HG03159 (cell line): ENCODE results near the gene SLPI.
A peak's percentile ranks its signal among the peaks of the same experiment; 100 is the strongest.

Experiments used
- ATAC-seq: cut with Tn5 transposase; IDR thresholded peaks from one replicate; pipeline ENCODE4 v1.9.1; 2021; ENCODE audit warnings: mild to moderate bottlenecking, moderate library complexity; ENCODE audit not compliant: unreplicated experiment

Gene SLPI

GRCh38 chr20:45254383-45255262 lies at the start of gene SLPI:
TSS of gene SLPI (minus strand) at chr20:45254564. CDS start at chr20:45254543, 21 bp downstream.
- no peak for ATAC-seq

DNA sequence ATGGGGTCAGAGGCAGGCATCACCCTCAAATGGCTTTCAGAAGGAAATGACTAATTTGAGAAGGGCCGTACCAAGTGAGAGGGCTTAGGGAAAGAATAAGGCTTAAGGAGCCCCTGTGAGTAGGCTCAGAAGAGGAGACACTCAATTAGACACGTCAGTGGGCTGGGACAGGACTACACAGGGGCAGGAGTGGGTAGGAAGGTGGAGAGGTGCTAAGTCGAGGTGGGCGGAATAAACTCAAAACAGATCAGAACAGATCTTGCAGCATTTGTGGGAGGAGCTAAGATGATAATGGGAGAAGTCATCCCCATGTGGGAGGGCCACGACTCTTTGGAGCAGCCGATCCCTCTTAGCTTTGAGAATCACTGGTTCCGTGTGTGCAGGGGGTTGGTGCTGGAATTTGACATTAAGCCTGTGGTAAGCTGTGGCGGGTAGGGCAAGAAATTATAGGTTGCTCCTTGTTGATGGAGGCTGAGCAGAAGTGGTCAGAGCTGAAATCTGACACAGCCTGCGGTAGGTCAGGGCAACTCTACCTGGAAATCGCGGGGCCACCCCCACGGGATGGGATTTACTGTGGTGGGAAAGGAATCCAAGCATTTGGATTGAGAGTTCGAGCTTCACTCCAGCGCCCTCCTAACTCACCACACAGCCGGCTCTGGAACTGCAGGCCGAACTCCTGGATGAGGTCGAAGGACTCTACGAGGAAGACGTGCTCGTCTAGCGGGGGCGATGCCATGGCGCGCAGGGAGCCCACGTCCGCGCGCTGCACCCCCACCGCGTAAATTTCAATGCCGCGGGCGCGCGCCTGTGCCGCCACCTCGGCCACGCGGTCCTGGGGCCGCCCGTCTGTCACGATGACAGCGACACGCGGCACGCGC lies 49.5 kb upstream of the SLPI start:
- ATAC-seq: no peak

DNA sequence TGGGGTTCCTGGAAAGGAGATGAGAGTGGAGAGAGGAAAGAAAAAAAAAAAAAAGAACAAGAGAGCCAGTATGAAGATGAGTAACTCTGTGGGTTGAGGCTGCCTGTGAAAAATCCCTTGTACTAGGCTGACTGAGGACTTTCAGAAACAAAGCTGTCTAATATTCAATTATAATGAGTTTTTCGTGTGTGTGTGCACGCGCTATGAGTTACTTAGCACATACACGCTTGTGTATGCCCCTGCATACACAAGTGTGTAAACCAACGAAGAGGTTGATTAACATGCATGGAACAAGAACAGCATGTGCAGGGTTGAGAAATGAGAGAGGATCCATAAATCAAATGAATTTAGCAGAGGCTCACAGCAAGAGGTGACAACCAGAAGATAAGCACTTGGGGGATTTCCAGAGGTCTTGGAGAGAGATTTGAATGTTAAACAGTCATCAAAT lies 47.5 kb upstream of the SLPI start:
- ATAC-seq: no peak

- no peak for ATAC-seq
These were observed 46.6 kb upstream of the SLPI start for GRCh38 chr20:45300961-45301360.

DNA sequence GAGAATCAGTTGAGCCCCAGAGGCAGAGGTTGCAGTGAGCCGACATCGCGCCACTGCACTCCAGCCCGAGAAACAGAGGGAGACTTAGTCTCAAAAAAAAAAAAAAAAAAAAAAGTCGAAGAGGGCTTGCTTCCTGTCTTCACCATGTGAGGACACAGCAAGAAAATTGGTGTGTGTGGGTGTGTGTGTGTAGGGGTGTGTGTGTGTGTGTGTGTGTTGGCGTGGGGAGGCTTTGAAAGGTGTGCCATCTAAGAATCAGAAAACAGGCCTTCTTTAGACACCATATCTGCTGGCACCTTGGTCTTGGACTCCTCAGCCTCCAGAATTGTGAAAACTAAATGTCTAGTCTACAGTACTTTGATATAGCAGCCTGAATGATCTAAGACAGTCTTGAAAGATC lies 45.4 kb upstream of the SLPI start:
- ATAC-seq: no peak

DNA sequence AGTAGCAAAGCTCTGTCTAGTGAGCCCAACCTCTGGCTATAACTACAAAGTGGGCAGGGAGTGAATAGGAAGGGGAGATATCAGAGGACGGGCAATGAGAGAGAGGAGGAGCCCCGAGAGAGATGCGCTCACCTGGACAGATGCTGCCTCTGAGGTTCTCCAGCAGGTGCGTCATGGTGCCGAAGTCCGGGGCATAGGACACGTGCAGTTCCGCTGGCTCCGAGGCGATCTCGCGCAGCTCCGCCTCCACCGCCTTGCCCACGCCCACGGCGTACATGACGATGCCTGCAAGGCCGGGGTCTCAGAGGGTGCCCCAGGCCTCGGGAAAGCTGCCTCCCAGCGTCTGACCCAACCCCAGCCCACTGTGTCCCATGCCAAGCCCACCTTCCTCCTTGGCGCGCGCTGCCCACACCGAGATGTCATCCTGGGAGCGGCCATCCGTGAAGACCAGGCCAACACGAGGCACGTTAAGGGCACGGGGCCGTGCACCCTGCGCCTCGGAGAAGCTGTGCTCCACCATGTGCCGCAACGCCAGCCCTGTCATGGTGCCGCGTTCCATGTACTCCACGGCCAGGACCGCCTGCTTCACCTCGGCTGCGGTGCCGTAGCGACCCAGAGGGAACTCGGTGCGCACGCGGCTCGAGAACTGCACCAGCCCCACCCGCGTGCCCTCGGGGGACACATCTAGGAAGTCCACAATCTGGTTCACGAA lies 43.6 kb upstream of the SLPI start:
- ATAC-seq: no peak

GRCh38 chr20:45294659-45295058 lies 40.3 kb upstream of the SLPI start:
- ATAC-seq: no peak

GRCh38 chr20:45294003-45294368 lies 39.6 kb upstream of the SLPI start:
- ATAC-seq: no peak

DNA sequence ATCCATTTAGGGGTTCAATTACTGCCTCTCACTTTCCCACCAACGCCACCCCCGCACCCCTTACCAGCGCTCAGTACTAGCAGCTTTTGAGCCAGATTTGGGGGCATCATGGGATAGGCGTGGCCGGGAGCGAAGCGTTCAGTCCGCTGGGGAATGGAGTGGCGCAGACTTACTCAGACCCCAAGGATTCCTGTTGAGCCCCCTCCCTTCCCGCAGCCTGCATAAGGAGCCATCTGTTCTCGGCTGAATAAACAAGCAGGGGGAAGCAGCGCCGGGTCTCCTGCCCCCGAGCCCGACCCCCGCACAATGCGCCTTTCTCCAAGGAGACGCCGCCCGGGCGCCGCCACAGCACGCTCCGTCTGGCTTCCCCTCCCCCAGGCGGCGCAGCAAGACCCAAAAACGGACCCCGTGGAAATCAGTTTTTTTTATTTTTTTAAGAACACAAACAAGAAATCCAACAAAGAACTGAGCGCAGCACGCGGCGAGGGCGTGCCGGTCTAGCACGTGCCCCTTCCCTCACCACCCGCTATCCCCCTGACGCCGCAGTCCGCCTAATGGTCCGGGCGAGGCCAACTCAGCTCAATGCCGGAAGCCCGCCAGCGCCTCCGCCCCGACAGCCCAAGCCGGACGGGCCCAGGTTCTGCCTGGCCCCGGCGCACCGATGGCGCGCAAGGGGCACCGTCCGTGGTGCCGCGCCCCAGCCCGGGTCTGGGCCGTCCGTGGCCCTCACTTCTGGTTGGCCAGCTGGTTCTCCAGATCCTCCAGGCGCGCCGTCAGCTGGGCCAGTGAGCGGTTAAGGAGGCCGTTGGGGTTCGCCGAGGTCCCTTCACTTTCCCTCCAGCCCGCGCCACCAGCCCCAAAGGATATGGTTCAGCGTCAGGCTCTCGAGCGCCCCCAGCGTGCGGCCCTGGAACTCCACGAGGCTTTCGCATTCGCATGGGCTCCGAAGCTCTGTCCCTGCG lies 39.0 kb upstream of the SLPI start:
- peak; percentile 81 for ATAC-seq

DNA sequence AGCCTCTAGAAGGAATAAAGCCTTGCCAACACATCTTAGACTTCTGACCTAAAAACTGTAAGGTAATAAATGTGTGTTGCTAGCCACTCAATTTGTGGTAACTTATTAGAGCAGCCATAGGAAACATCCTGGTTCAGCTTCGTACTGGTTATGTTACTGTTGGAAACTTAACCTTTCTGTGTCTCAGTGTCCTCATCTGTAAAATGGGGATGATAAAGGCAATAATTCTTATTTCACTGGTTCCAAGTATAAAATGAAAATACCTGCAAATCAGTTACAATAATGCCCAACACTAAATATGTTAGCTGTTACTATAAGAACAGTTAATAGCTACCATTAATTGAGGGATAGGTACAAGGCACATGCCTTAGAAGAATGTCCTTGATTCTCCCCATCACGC lies 38.0 kb upstream of the SLPI start:
- ATAC-seq: no peak

GRCh38 chr20:45291526-45291925 lies 37.2 kb upstream of the SLPI start:
- no peak for ATAC-seq

- no peak for ATAC-seq
These were observed 36.5 kb upstream of the SLPI start for GRCh38 chr20:45290677-45291355.

DNA sequence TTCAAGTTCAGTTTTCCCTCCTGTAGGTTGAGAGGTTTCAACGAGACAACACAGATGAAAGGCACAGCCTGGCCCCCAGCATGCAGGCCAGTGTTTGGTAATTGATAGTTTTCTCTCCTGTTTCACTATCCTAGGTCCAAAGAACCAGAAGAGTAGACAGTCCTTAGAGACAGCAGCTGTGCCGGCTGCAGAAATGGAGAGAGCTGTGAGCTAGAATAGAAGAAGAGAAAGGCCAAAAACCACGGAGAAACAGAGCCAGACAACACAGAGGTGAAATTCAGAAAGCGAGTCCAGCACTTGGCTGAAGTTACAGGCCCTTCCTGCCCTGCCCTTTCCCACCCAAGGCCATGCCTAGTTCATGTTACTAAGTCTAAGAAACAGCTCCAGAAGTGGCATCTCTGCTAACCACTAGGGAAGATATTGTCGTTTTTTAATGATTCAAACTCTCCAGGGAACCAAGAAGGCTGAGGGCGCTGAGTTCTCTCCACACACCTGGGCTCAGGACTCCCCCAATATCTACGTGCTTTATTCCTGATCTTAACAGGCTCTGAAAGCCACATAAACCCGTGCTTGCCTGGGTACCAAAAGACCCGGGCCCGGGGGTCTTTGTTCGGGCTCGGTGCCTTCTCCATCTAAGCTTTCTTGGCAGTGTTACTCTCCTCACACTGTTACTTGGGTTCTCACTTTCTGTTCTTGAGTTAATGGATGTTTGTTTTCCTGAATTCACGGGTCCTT lies 35.7 kb upstream of the SLPI start:
- ATAC-seq: no peak

- no peak for ATAC-seq
These were observed 34.5 kb upstream of the SLPI start for GRCh38 chr20:45288860-45289259.

GRCh38 chr20:45288376-45288775 lies 34.0 kb upstream of the SLPI start:
- ATAC-seq: no peak

- ATAC-seq: no peak
These were observed 29.2 kb upstream of the SLPI start for GRCh38 chr20:45283551-45284057.

- no peak for ATAC-seq
These were observed 28.6 kb upstream of the SLPI start for GRCh38 chr20:45282700-45283550.

DNA sequence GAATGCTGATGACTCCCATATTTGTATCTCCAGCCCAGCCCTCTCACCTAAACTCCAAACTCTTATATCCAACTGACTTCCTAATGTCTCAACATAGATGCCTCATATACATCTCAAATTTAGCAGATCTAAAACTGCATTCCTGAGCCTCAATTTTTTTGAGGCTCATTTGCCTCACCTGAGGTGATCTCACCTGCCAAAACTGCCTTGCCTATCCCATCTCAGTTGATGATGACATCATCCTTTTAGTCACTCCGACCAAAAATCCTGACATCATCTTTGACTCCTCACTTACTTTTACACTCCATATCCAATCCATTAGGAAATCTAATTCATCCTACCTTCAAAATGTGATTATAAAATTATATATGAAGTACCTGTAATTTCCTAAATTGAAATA lies 25.6 kb upstream of the SLPI start:
- ATAC-seq: no peak
